ENCODE measurements around the gene SECISBP2.

SECISBP2 gene

GRCh38 chr9:89398621-89399020 lies 80.3 kb downstream of the SECISBP2 start:
- TF ChIP-seq EZH2 (IDR thresholded peaks at IDR 0.05; ENCODE audit: borderline replicate concordance, low read length) (no peak), CTCF (IDR thresholded peaks at IDR 0.05; ENCODE audit: low read length) (no peak)
- Histone ChIP-seq H3K27me3 (ENCODE audit: insufficient read depth, low read length) (no peaks in the 10 kb centered on the region; the same call in 1 of the 2 replicates), H2AFZ (ENCODE audit: low read length) (no peak overlapping the region), H3K9me3 (ENCODE audit: low read length) (no peaks in the 10 kb centered on the region), H3K4me3 (ENCODE audit: low read depth, low read length, poor library complexity, severe bottlenecking) (no peak overlapping the region), H3K9ac (ENCODE audit: low read length) (no peak overlapping the region), H3F3A (ENCODE audit: insufficient read depth, low read length) (no peaks in the 10 kb centered on the region), H3K79me2 (ENCODE audit: insufficient read depth, low read length) (no peaks in the 10 kb centered on the region), H3K4me1 (ENCODE audit: insufficient read depth, low read length, severe bottlenecking) (no peaks in the 10 kb centered on the region), H3K4me2 (ENCODE audit: low read length) (no peak overlapping the region), H4K20me1 (ENCODE audit: insufficient read depth, low read length) (no peaks in the 10 kb centered on the region), H3K27ac (ENCODE audit: low read depth, low read length, poor library complexity, severe bottlenecking) (no peak overlapping the region), H3K36me3 (ENCODE audit: insufficient read depth, low read length) (no peaks in the 10 kb centered on the region), H3K9me2 (ENCODE audit: low read depth, low read length) (no peaks in the 10 kb centered on the region)

- Histone ChIP-seq H3K27ac (ENCODE audit: low read depth, low read length, poor library complexity, severe bottlenecking) (no peak overlapping the region), H3F3A (ENCODE audit: insufficient read depth, low read length) (no peaks in the 10 kb centered on the region), H3K4me1 (ENCODE audit: insufficient read depth, low read length, severe bottlenecking) (no peaks in the 10 kb centered on the region), H3K36me3 (ENCODE audit: insufficient read depth, low read length) (no peaks in the 10 kb centered on the region), H3K4me2 (ENCODE audit: low read length) (no peak overlapping the region), H2AFZ (ENCODE audit: low read length) (no peak overlapping the region), H3K79me2 (ENCODE audit: insufficient read depth, low read length) (no peaks in the 10 kb centered on the region), H3K9ac (ENCODE audit: low read length) (no peak overlapping the region), H3K4me3 (ENCODE audit: low read depth, low read length, poor library complexity, severe bottlenecking) (no peak overlapping the region), H4K20me1 (ENCODE audit: insufficient read depth, low read length) (no peaks in the 10 kb centered on the region), H3K9me2 (ENCODE audit: low read depth, low read length) (no peaks in the 10 kb centered on the region), H3K27me3 (ENCODE audit: insufficient read depth, low read length) (no peaks in the 10 kb centered on the region; the same call in 1 of the 2 replicates), H3K9me3 (ENCODE audit: low read length) (no peaks in the 10 kb centered on the region)
- TF ChIP-seq EZH2 (IDR thresholded peaks at IDR 0.05; ENCODE audit: borderline replicate concordance, low read length) (no peak), CTCF (IDR thresholded peaks at IDR 0.05; ENCODE audit: low read length) (no peak)
Observed at GRCh38 chr9:89400403-89401116, 82.3 kb downstream of the SECISBP2 start.

- no peaks in the 10 kb centered on the region for H3K79me2 ChIP-seq (ENCODE audit: insufficient read depth, low read length)
- H3K4me3 ChIP-seq (ENCODE audit: low read depth, low read length, poor library complexity, severe bottlenecking): no peak overlapping the region
- no peaks in the 10 kb centered on the region for H3K9me3 ChIP-seq (ENCODE audit: low read length)
- no peak overlapping the region for H2AFZ ChIP-seq (ENCODE audit: low read length)
- no peaks in the 10 kb centered on the region for H3K36me3 ChIP-seq (ENCODE audit: insufficient read depth, low read length)
- no peak overlapping the region for H3K9ac ChIP-seq (ENCODE audit: low read length)
- no peaks in the 10 kb centered on the region for H4K20me1 ChIP-seq (ENCODE audit: insufficient read depth, low read length)
- TF ChIP-seq CTCF (IDR thresholded peaks at IDR 0.05; ENCODE audit: low read length) (no peak), EZH2 (IDR thresholded peaks at IDR 0.05; ENCODE audit: borderline replicate concordance, low read length) (no peak)
- H3F3A ChIP-seq (ENCODE audit: insufficient read depth, low read length): no peaks in the 10 kb centered on the region
- H3K4me2 ChIP-seq (ENCODE audit: low read length): no peak overlapping the region
- H3K4me1 ChIP-seq (ENCODE audit: insufficient read depth, low read length, severe bottlenecking): no peaks in the 10 kb centered on the region
- no peaks in the 10 kb centered on the region; the same call in 1 of the 2 replicates for H3K27me3 ChIP-seq (ENCODE audit: insufficient read depth, low read length)
- no peaks in the 10 kb centered on the region for H3K9me2 ChIP-seq (ENCODE audit: low read depth, low read length)
- H3K27ac ChIP-seq (ENCODE audit: low read depth, low read length, poor library complexity, severe bottlenecking): no peak overlapping the region
Observed at GRCh38 chr9:89402695-89403427, 84.6 kb downstream of the SECISBP2 start.
